PC-3 (cell line): Measurements from ENCODE around the gene KIF17.

ENCODE experiments used
- EZH2 ChIP-seq: fragments of 300-600 bp; sonication (generic); IDR thresholded peaks from one replicate; pipeline ENCODE4 v1.6.1; 2017; ENCODE audit warnings: antibody characterized with exemption, mild to moderate bottlenecking, low read length; ENCODE audit not compliant: unreplicated experiment
- EZH2phosphoT487 ChIP-seq: fragments of 300-600 bp; sonication (generic); IDR thresholded peaks from 2 replicates; pipeline ENCODE4 v1.6.1; 2018; ENCODE audit warnings: mild to moderate bottlenecking, antibody characterized with exemption, low read length, borderline replicate concordance
- TF ChIP-seq, protein P1 (sequence below): fragments of 300-600 bp; sonication (generic); conservative IDR thresholded peaks from 2 replicates; pipeline ENCODE4 v1.5.1; 2017; ENCODE audit warnings: antibody characterized with exemption, low read depth, mild to moderate bottlenecking, low read length

- TF ChIP-seq EZH2 (no peak), EZH2phosphoT487 (no peak)
- TF ChIP-seq, protein P1, sequence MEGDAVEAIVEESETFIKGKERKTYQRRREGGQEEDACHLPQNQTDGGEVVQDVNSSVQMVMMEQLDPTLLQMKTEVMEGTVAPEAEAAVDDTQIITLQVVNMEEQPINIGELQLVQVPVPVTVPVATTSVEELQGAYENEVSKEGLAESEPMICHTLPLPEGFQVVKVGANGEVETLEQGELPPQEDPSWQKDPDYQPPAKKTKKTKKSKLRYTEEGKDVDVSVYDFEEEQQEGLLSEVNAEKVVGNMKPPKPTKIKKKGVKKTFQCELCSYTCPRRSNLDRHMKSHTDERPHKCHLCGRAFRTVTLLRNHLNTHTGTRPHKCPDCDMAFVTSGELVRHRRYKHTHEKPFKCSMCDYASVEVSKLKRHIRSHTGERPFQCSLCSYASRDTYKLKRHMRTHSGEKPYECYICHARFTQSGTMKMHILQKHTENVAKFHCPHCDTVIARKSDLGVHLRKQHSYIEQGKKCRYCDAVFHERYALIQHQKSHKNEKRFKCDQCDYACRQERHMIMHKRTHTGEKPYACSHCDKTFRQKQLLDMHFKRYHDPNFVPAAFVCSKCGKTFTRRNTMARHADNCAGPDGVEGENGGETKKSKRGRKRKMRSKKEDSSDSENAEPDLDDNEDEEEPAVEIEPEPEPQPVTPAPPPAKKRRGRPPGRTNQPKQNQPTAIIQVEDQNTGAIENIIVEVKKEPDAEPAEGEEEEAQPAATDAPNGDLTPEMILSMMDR: no peak
Measured at GRCh38 chr1:20732071-20732587, 14.3 kb upstream of the KIF17 start.
